IMR-90 (cell line): ENCODE results near the gene CARS2. TPM values are rescaled to one million over a fixed set of nuclear protein-coding genes. Genes with fewer than 3 reads are reported as not detected.

ENCODE experiments used
- ATAC-seq: fragments of 200-7000 bp; cut with Tn5 transposase; 2 replicates; pipeline ENCODE4 v1.9.1; 2020; ENCODE audit warnings: low read depth, mild to moderate bottlenecking, moderate library complexity
- BruUV-seq: library from RNA; stranded (reverse); fragments of 400-500 nt; replicated peaks from 2 replicates; lab custom pipeline; 2021; lab: Mats Ljungman, UMichigan
- CTCF ChIA-PET: fragments of 300-600 bp; formaldehyde crosslinking; extraction: SDS; loops from one replicate; lab custom pipeline; 2021; ENCODE audit warnings: antibody characterized with exemption; lab: Yijun Ruan, JAX
- POLR2A ChIA-PET: fragments of 300-600 bp; sonication (Branson Sonifier 250); formaldehyde crosslinking; loops from one replicate; lab custom pipeline; 2022; ENCODE audit warnings: antibody characterized with exemption; ENCODE audit not compliant: unreplicated experiment; lab: Charles Lee
- DNase-seq: peaks from one replicate; pipeline ENCODE4 v3.0.0; 2013
- H2AFZ ChIP-seq: replicated peaks from 2 replicates; pipeline ENCODE3; 2013; ENCODE audit warnings: low read length, mild to moderate bottlenecking; ENCODE audit not compliant: poor library complexity
- H2AK5ac ChIP-seq: 2 replicates; pipeline ENCODE4 v1.6.1; 2013; ENCODE audit warnings: low read depth, low read length, inconsistent platforms
- H2AK9ac ChIP-seq: replicated peaks from 2 replicates; pipeline ENCODE3; 2013; ENCODE audit warnings: mild to moderate bottlenecking, low read depth, low read length, moderate library complexity; ENCODE audit not compliant: poor library complexity
- H2BK120ac ChIP-seq: 2 replicates; pipeline ENCODE4 v1.6.1; 2013; ENCODE audit warnings: low read depth, low read length, inconsistent platforms
- H2BK15ac ChIP-seq: 3 replicates; pipeline ENCODE4 v1.6.1; 2013; ENCODE audit warnings: low read depth, low read length, inconsistent platforms
- H2BK20ac ChIP-seq: 2 replicates; pipeline ENCODE4 v1.6.1; 2013; ENCODE audit warnings: low read depth, mild to moderate bottlenecking, inconsistent platforms, low read length, moderate library complexity
- H2BK5ac ChIP-seq: 2 replicates; pipeline ENCODE4 v1.6.1; 2013; ENCODE audit warnings: mild to moderate bottlenecking, low read depth, low read length, inconsistent platforms; ENCODE audit not compliant: poor library complexity, severe bottlenecking
- H3K14ac ChIP-seq: replicated peaks from 2 replicates; pipeline ENCODE4 v1.6.1; 2013; ENCODE audit warnings: low read depth, low read length, inconsistent platforms
- H3K18ac ChIP-seq: 2 replicates; pipeline ENCODE4 v1.6.1; 2013; ENCODE audit warnings: low read depth, low read length, control low read depth
- H3K23ac ChIP-seq: 2 replicates; pipeline ENCODE4 v1.6.1; 2013; ENCODE audit warnings: low read depth, low read length, inconsistent platforms
- H3K27ac ChIP-seq: 2 replicates; pipeline ENCODE4 v1.5.1; 2013; ENCODE audit warnings: mild to moderate bottlenecking, control low read depth, low read length; ENCODE audit not compliant: insufficient read depth
- H3K27me3 ChIP-seq: 2 replicates; pipeline ENCODE4 v1.6.1; 2013; ENCODE audit warnings: low read length; ENCODE audit not compliant: control insufficient read depth, insufficient read depth
- H3K36me3 ChIP-seq: 2 replicates; pipeline ENCODE4 v1.6.1; 2013; ENCODE audit warnings: low read length, mixed read lengths; ENCODE audit not compliant: control insufficient read depth, insufficient read depth
- H3K4ac ChIP-seq: 2 replicates; pipeline ENCODE4 v1.6.1; 2013; ENCODE audit warnings: low read depth, low read length, inconsistent platforms
- H3K4me1 ChIP-seq: 2 replicates; pipeline ENCODE4 v1.6.1; 2013; ENCODE audit warnings: low read length, mixed read lengths; ENCODE audit not compliant: control insufficient read depth, insufficient read depth
- H3K4me2 ChIP-seq: 2 replicates; pipeline ENCODE4 v1.6.1; 2013; ENCODE audit warnings: low read depth, mild to moderate bottlenecking, control low read depth, low read length, moderate library complexity
- H3K4me3 ChIP-seq: 2 replicates; pipeline ENCODE4 v1.5.1; 2013; ENCODE audit warnings: low read depth, mild to moderate bottlenecking, control low read depth, low read length, moderate library complexity; ENCODE audit not compliant: insufficient read depth
- H3K56ac ChIP-seq: 2 replicates; pipeline ENCODE4 v1.6.1; 2013; ENCODE audit warnings: low read length, inconsistent platforms; ENCODE audit not compliant: insufficient read depth; ENCODE audit errors: extremely low read depth
- H3K79me1 ChIP-seq, 2 experiments: 2 replicates each; pipeline ENCODE4 v1.6.1; 2013; ENCODE audit warnings: low read length in 2 of 2, inconsistent platforms in 1 of 2, low read depth in 1 of 2
- H3K9ac ChIP-seq: 2 replicates; pipeline ENCODE4 v1.6.1; 2013; ENCODE audit warnings: low read depth, low read length, control low read depth
- H3K9me1 ChIP-seq: 2 replicates; pipeline ENCODE4 v1.6.1; 2013; ENCODE audit warnings: low read length, inconsistent platforms; ENCODE audit not compliant: insufficient read depth
- H3K9me3 ChIP-seq: 2 replicates; pipeline ENCODE4 v1.6.1; 2013; ENCODE audit warnings: low read length; ENCODE audit not compliant: control insufficient read depth, insufficient read depth
- H4K20me1 ChIP-seq: 2 replicates; pipeline ENCODE4 v1.6.1; 2013; ENCODE audit warnings: low read length, inconsistent platforms; ENCODE audit not compliant: insufficient read depth
- H4K5ac ChIP-seq: 2 replicates; pipeline ENCODE4 v1.6.1; 2013; ENCODE audit warnings: mild to moderate bottlenecking, low read depth, low read length, control low read depth
- H4K8ac ChIP-seq, 2 experiments: 2 replicates each; pipeline ENCODE4 v1.6.1; 2013; ENCODE audit warnings: low read depth in 2 of 2, low read length in 2 of 2, control low read depth in 1 of 2, inconsistent platforms in 1 of 2
- H4K91ac ChIP-seq: 2 replicates; pipeline ENCODE4 v1.6.1; 2013; ENCODE audit warnings: low read depth, low read length, inconsistent platforms; ENCODE audit not compliant: insufficient read depth
- RAD21 ChIP-seq: IDR thresholded peaks from 2 replicates; pipeline ENCODE4 v1.6.1; 2012; ENCODE audit warnings: low read length, improper control_type of control experiment
- WGBS, 2 experiments: methylation state at CpG; one replicate each; pipeline versions ENCODE4 v1.1.5 to v1.1.7; 2013; ENCODE audit warnings: missing lambda C conversion rate in 2 of 2; ENCODE audit not compliant: insufficient read length in 1 of 2; ENCODE audit errors: extremely low coverage in 2 of 2; 5-methylcytosine and 5-hydroxymethylcytosine counted together
- dilution Hi-C: fragments of 300-500 bp; cut with HindIII; formaldehyde crosslinking; loops from one replicate; pipeline ENCODE4 v1.14.3; 2018; ENCODE audit warnings: low sequenced_read_pairs; ENCODE audit not compliant: unreplicated experiment
- in situ Hi-C: fragments of 300-500 bp; cut with MboI; formaldehyde crosslinking; loops from 3 replicates; pipeline ENCODE4 v1.14.3; 2019; ENCODE audit warnings: low sequenced_read_pairs, inconsistent platforms, mixed read lengths
- intact Hi-C: fragments of 100-400 bp; cut with micrococcal nuclease; formaldehyde crosslinking; loops from 2 replicates; pipeline ENCODE4 v1.10.0; 2022
- polyA plus RNA-seq, 3 experiments: library from polyadenylated mRNA; depleted of rRNA; stranded (reverse); fragments of >200 nt; gene quantifications; 2 replicates each; pipeline ENCODE4 v1.2.3, GENCODE V29; 2012; ENCODE audit warnings: low replicate concordance in 1 of 3
- total RNA-seq: library from RNA; depleted of rRNA; stranded (reverse); fragments of >200 nt; gene quantifications from 2 replicates; pipeline ENCODE4 v1.2.3, GENCODE V29; 2012
- TF ChIP-seq, protein P1 (sequence below): fragments of 150-350 bp; IDR thresholded peaks from 2 replicates; pipeline ENCODE4 v1.6.1; 2017; ENCODE audit warnings: mild to moderate bottlenecking, antibody characterized with exemption, low read length, low read depth
- TF ChIP-seq, protein P2 (sequence below): conservative IDR thresholded peaks from 2 replicates; pipeline ENCODE4 v1.5.1; 2012; ENCODE audit warnings: mild to moderate bottlenecking, low read depth, low read length, improper control_type of control experiment

The CARS2 gene
- total and polyA plus RNA-seq, 2 of the 4 experiments (the other 2 are of a cell fraction) = 76.2 to 76.4 TPM

DNA sequence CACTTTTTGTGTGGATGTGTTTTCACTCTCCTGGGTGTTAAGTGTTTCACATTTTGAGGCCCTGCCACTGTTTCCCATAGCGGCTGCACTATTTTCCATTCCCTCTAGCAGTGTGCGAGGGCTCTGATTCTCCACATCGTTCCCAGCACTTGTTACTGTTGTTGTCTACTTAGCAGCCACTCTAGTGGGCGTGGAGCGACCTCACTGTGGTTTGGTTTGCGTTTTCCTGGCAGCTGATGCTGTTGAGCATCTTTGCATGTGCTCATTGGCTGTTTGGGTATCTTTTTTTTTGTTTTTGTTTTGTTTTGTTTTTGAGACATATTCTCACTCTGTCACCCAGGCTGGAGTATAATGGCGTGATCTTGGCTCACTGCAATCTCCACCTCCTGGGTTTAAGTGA lies 76.2 kb downstream of the CARS2 start:
- BruUV-seq = no TSS peak
- ATAC-seq (no peak), DNase-seq (no peak)
- Histone ChIP-seq H3K4me3 (no peak overlapping the region), H4K5ac (no peak overlapping the region), H3K23ac (no peak overlapping the region), H2BK120ac (no peak overlapping the region), H3K36me3 (peaks cover 46% of the 10 kb centered on the region), H3K4me1 (peaks cover 5% of the 10 kb centered on the region; the same call in 1 of the 2 replicates), H3K4me2 (no peak overlapping the region), H2AK5ac (no peak overlapping the region), H4K20me1 (peaks cover 74% of the 10 kb centered on the region), H3K79me1 (peaks cover 42 to 81% of the 10 kb centered on the region in 2 experiments), H3K9ac (no peak overlapping the region), H3K4ac (no peak overlapping the region), H2BK20ac (no peak overlapping the region), H2BK5ac (no peak overlapping the region), H2BK15ac (no peak overlapping the region), H2AK9ac (no peak overlapping the region), H3K27ac (no peak overlapping the region), H2AFZ (no peak overlapping the region), H4K91ac (no peak overlapping the region), H3K9me1 (peaks cover 26% of the 10 kb centered on the region), H3K18ac (no peak overlapping the region), H3K14ac (no peak overlapping the region), H3K56ac (no peak overlapping the region), H3K9me3 (no peaks in the 10 kb centered on the region), H3K27me3 (no peaks in the 10 kb centered on the region), H4K8ac (no peak overlapping the region)
- TF ChIP-seq, protein P1, sequence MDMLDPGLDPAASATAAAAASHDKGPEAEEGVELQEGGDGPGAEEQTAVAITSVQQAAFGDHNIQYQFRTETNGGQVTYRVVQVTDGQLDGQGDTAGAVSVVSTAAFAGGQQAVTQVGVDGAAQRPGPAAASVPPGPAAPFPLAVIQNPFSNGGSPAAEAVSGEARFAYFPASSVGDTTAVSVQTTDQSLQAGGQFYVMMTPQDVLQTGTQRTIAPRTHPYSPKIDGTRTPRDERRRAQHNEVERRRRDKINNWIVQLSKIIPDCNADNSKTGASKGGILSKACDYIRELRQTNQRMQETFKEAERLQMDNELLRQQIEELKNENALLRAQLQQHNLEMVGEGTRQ = no peak
- no peak for TF ChIP-seq RAD21
- TF ChIP-seq, protein P2, sequence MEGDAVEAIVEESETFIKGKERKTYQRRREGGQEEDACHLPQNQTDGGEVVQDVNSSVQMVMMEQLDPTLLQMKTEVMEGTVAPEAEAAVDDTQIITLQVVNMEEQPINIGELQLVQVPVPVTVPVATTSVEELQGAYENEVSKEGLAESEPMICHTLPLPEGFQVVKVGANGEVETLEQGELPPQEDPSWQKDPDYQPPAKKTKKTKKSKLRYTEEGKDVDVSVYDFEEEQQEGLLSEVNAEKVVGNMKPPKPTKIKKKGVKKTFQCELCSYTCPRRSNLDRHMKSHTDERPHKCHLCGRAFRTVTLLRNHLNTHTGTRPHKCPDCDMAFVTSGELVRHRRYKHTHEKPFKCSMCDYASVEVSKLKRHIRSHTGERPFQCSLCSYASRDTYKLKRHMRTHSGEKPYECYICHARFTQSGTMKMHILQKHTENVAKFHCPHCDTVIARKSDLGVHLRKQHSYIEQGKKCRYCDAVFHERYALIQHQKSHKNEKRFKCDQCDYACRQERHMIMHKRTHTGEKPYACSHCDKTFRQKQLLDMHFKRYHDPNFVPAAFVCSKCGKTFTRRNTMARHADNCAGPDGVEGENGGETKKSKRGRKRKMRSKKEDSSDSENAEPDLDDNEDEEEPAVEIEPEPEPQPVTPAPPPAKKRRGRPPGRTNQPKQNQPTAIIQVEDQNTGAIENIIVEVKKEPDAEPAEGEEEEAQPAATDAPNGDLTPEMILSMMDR = no peak
- intact Hi-C loops = loop anchor here (10.0 kb wide), 1 partner anchor 665 kb away; no protein-coding TSS in a partner anchor
- POLR2A ChIA-PET = no interaction called here
- CTCF ChIA-PET = interaction anchor here (0.6 kb wide), 1 partner anchor 21 kb away, joined by 3 read pairs; no protein-coding TSS in a partner anchor
- no CpG with 5 or more reads among the region's 7 CpGs for WGBS, 2 experiments
- in situ Hi-C loops = no loop called here
- dilution Hi-C loops = no loop called here
